ENCODE measurements around the gene CLEC12A. TPM values are rescaled to one million over a fixed set of nuclear protein-coding genes. Genes with fewer than 3 reads are reported as not detected.
"Not testable (repeated sequence)": the region's sequence is repeated elsewhere in the genome, so short reads cannot be mapped to it uniquely, and the experiment has no call there.

Gene CLEC12A
- total RNA-seq, 4 donors from 2014 or later, result 0.19 to 0.64 (median 0.51) TPM; not detected in 1

DNA sequence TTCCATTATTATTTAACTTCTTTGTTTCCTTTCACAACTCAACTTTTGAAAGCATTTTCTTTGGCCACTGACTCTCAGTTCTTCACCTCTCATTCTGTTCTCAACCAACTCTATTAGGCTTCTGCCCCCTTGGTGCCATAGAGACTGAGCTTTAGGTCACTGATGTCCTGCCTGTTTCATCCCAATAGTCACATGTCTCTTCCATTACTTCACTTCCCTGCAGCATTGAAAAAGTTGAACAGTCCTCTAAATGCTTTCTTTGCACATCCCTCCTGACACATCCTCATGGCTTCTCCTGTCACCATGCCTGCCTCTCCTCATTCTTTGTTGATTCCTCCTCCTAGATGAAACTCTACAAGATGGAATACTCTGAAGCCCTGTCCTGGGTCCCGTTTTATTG is 2.7 kb downstream of the CLEC12A start:
- no peak overlapping the region for H3K4me3 ChIP-seq (ENCODE audit: low read depth, poor library complexity, severe bottlenecking)
- WGBS, 2 donors, result 77 to 80% methylated on average over 1 of the region's 1 CpG
- TF ChIP-seq, protein P1, sequence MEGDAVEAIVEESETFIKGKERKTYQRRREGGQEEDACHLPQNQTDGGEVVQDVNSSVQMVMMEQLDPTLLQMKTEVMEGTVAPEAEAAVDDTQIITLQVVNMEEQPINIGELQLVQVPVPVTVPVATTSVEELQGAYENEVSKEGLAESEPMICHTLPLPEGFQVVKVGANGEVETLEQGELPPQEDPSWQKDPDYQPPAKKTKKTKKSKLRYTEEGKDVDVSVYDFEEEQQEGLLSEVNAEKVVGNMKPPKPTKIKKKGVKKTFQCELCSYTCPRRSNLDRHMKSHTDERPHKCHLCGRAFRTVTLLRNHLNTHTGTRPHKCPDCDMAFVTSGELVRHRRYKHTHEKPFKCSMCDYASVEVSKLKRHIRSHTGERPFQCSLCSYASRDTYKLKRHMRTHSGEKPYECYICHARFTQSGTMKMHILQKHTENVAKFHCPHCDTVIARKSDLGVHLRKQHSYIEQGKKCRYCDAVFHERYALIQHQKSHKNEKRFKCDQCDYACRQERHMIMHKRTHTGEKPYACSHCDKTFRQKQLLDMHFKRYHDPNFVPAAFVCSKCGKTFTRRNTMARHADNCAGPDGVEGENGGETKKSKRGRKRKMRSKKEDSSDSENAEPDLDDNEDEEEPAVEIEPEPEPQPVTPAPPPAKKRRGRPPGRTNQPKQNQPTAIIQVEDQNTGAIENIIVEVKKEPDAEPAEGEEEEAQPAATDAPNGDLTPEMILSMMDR (IDR thresholded peaks at IDR 0.05), result no peak
- no peak for TF ChIP-seq POLR2A (IDR thresholded peaks at IDR 0.05)
- intact Hi-C loops (cut with DNase I; ENCODE audit: low total_unique reads), result no loop called here
- no peak for DNase-seq (ENCODE audit: low spot score in 2 of 2)

DNA sequence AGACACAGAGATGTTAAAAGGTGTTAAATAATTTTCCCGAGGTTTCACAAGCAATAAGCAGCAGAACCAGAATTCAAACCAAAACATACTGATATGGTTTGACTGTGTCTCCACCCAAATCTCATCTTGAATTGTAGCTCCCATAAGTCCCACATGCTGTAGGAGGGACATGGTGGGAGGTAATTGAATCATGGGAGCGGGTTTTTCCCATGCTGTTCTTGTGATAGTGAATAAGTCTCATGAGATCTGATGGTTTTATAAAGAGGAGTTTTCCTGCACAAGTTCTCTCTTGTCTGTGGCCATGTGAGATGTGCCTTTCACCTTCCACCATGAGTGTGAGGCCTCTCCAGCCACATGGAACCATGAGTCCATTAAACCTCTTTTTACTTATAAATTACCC is 3.5 kb downstream of the CLEC12A start:
- DNase-seq (ENCODE audit: low spot score in 2 of 2); intact Hi-C loops (cut with DNase I; ENCODE audit: low total_unique reads); H3K4me3 ChIP-seq (ENCODE audit: low read depth, poor library complexity, severe bottlenecking): not testable (repeated sequence)
- 91 to 93% methylated on average over 2 of the region's 2 CpGs for WGBS, 2 donors

- no peak for TF ChIP-seq POLR2A (IDR thresholded peaks at IDR 0.05)
- TF ChIP-seq, protein P1 (IDR thresholded peaks at IDR 0.05), result no peak
- WGBS, 2 donors, result 86% methylated on average over 2 of the region's 2 CpGs
- intact Hi-C loops (cut with DNase I; ENCODE audit: low total_unique reads), result no loop called here
Observed at GRCh38 chr12:9975614-9976013, 4.4 kb downstream of the CLEC12A start.

DNA sequence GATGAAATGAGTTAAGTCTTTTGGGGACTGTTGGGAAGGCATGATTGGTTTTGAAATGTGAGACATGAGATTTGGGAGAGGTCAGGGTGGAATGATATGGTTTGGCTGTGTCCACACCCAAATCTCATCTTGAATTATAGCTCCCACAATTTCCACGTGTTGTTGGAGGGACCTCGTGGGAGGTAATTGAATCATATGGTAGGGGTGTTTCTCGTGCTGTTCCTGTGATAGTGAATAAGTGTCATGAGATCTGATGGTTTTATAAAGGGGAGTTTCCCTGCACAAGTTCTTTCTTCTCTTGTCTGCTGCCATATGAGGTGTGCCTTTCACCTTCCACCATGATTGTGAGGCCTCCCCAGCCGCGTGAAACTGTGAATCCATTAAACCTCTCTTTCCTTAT is 5.4 kb downstream of the CLEC12A start:
- WGBS, 2 donors, result 64 to 66% methylated on average over 5 of the region's 5 CpGs
- DNase-seq (ENCODE audit: low spot score in 2 of 2); H3K4me3 ChIP-seq (ENCODE audit: low read depth, poor library complexity, severe bottlenecking); intact Hi-C loops (cut with DNase I; ENCODE audit: low total_unique reads): not testable (repeated sequence)

More at GRCh38 chr12:9975614-9976013, 4.4 kb downstream of the CLEC12A start:
- DNase-seq (ENCODE audit: low spot score in 2 of 2), result no peak
- no peak overlapping the region for H3K4me3 ChIP-seq (ENCODE audit: low read depth, poor library complexity, severe bottlenecking)

DNA sequence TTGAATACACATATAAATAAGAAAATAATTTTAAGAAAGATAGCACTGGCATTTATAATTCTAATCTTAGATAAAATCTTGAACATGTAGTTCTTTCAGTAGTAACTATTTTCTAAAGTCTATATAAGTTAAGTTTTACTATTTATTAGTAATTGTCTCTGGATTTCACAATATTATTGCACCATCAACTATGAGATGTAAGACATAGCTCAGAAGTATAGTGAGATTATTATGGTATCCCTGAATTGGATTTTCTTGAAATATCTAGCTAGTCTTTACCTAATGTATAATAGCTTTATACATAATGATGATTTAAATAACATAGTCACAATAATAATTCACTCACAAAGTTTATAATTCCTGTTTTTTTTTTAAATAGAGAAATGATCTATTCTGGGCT is 6.7 kb downstream of the CLEC12A start:
- DNase-seq (ENCODE audit: low spot score in 2 of 2), result no peak
- no peak for TF ChIP-seq POLR2A (IDR thresholded peaks at IDR 0.05)
- TF ChIP-seq, protein P1 (IDR thresholded peaks at IDR 0.05), result no peak

GRCh38 chr12:9980126-9980525 is 8.9 kb downstream of the CLEC12A start:
- DNase-seq (ENCODE audit: low spot score in 2 of 2), result no peak
- WGBS, 2 donors, result 72 to 87% methylated on average over 3 of the region's 3 CpGs
- intact Hi-C loops (cut with DNase I; ENCODE audit: low total_unique reads), result no loop called here
- no peak overlapping the region for H3K4me3 ChIP-seq (ENCODE audit: low read depth, poor library complexity, severe bottlenecking)
- TF ChIP-seq, protein P1 (IDR thresholded peaks at IDR 0.05), result no peak
- no peak for TF ChIP-seq POLR2A (IDR thresholded peaks at IDR 0.05)

More for the DNA sequence above, 6.7 kb downstream of the CLEC12A start:
- intact Hi-C loops (cut with DNase I; ENCODE audit: low total_unique reads), result no loop called here
- no peak overlapping the region for H3K4me3 ChIP-seq (ENCODE audit: low read depth, poor library complexity, severe bottlenecking)

DNA sequence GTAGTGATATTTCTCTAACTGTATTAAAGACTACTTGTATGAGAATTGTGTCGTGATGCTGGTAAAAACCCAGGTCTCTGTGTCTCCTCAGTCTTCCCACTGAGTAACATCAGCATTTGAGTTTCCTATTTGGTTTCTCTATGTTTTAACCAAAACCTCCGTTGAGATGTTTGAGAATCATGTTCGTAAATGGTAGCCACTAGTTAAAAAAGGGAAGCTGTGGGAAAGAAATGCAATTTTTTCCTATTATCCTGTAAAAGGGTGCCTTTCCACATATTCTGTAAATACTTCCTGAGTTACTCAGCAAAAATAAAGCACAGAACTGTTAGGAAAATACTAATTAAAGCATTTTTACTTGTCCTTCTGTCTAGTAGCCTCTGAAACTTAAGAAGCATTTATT is 20.7 kb downstream of the CLEC12A start:
- no peak overlapping the region for H3K4me3 ChIP-seq (ENCODE audit: low read depth, poor library complexity, severe bottlenecking)
- no peak for DNase-seq (ENCODE audit: low spot score in 2 of 2)
- 74 to 76% methylated on average over 3 of the region's 3 CpGs for WGBS, 2 donors
- TF ChIP-seq, protein P1 (IDR thresholded peaks at IDR 0.05), result no peak
- no peak for TF ChIP-seq POLR2A (IDR thresholded peaks at IDR 0.05)
- intact Hi-C loops (cut with DNase I; ENCODE audit: low total_unique reads), result no loop called here
